ENCODE results near the gene YDJC.
"Not testable (repeated sequence)": the region's sequence is repeated elsewhere in the genome, so short reads cannot be mapped to it uniquely, and the experiment has no call there.

The YDJC gene

DNA sequence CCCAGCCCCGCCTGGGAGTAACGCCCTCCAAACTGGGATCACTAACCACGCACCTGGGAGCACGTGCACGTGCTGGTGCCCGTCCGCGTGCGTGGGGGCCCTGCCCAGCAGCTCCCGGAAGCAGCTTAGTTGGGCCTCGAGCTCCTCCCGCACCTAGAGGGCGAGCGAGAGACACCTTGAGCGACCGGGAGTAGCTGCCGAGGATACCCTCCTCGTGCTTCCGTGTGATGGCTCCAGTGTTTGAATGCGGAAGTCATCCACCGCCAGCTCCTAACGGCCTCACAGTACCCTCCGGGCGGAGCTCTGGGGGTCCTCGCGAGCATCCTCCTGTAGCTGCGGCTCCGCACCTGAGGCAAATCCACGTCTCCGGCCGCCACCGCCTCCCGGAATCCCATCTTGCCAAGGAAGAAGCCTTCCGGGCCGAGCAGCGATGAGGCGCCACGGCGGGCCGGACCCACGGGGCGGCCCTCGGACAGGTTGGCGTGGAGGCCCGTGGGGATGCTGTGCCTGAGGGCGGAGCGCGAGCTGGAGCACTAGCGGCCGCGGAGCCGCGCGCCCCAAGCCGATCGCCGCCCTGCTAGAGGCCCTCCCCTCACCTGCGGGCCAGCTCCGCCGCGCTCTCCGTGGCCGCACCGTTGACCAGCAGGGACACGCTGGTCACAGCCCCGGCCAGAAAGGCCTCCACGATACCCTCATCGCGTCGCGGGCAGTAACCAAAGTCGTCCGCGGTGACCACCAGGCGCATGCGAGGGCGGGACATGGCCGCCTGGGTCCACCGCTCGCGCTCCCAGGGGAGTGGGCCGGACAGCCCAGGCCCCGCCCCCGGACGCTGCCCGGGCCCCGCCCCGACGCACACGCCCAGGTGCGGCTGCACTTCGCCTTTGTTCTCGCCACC, at the start of gene YDJC:
TSS of gene YDJC (minus strand) at position 768 of the 895 bp plus-strand sequence. CDS start at position 760, 8 bp downstream.
- intact Hi-C loops (cut with DNase I), result loop anchor here (5.0 kb wide), 1 partner anchor 47 kb away; no protein-coding TSS in a partner anchor
- DNase-seq, result peak; percentile 66 to 97 (median 94)

DNA sequence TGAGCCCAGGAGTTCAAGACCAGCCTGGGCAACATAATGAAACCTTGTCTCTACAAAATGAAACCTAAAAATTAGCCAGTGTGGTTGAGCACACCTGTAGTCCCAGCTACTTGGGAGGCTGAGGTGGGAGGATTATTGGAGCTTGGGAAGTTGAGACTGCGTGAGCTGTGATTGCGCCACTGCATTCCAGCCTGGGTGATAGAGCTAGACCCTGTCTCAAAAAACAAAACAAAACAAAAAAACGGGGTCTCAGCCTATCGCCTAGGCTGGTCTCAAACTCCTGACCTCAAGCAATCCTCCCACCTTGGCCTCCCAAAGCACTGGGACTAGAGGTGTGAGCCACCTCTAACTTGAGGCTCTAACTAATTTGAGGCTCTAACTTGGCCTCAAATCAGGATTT, 49.6 kb upstream of the YDJC start:
- intact Hi-C loops (cut with DNase I), result no loop called here
- DNase-seq, result no peak

DNA sequence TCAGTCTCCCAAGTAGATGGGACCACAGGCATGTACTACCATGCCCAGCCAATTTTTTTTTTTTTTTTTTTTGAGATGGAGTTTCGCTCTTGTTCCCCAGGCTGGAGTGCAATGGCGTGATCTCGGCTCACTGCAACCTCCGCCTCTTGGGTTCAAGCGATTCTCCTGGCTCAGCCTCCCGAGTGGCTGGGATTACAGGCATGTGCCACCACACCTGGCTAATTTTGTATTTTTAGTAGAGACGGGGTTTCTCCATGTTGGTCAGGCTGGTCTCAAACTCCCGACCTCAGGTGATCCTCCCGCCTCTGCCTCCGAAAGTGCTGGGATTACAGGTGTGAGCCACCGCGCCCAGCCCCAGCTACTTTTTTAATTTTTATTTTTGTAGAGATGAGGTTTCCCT, 49.0 kb upstream of the YDJC start:
- intact Hi-C loops (cut with DNase I); DNase-seq: not testable (repeated sequence)

DNA sequence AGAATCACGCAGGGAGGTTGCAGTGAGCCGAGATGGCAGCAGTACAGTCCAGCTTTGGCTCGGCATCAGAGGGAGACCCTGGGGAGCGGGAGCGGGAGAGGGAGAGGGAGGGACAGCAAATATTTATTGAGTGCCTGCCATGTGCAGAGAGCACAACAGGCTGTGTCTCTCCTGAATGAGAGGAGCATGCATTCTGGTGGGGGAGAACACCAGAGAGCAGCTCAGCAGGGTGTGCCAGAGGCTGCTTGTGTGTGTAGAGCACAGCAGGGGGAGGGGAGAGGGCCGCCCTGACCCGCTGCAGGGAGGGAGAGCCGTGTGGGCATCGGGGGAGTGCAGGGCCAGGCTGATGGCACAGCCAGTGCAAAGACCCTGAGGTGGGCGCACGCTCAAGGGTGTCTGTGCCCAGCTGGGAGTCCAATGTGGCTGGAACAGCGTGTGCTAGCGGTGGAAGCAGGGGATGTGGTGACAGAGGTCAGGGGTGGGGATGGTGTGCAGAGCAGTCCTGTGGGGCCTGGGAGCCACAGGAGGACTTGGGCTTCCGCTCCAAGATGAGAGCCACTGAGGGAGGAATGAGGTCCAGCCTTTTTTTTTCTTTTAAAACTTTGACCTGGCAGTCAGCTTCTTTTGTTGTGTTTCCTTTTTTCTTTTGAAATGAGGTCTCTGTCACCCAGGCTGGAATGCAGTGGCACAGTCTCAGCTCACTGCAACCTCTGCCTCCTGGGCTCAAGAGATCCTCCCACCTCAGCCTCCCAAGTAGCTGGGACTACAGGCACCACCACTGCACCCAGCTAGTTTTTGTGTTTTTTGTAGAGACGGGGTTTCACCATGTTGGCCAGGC, 48.0 kb upstream of the YDJC start:
- intact Hi-C loops (cut with DNase I), result no loop called here
- no peak for DNase-seq

DNA sequence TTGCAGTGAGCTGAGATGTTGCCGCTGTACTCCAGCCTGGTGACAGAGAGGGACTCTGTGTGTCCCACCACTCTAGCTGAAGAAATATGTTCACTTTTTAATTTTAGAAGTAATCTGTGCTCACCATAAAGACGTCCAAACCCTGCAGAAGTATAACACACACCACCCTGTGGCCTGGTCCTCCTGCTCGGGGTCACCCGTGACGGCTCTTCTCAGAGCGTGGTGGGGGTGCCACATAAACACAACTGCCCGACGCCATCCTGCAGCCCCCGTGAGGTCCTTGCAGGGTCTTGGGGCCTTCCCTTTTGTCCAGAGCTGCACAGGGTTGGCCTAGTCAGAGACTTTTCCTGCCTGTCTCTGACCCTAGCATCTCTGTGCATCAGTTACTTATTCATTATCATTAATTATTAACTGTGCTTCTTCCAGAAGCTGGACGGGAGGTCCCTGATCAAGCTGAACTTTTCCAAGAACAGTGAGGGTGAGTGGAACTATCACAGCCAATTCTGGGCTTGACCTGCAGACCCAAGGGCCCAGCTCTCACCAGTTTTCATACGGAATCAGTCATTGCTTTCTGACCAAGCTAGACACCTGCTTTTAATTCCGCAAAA, 44.9 kb upstream of the YDJC start:
- intact Hi-C loops (cut with DNase I), result no loop called here
- no peak for DNase-seq

GRCh38 chr22:21673534-21674321, 43.9 kb upstream of the YDJC start:
- intact Hi-C loops (cut with DNase I), result no loop called here
- DNase-seq, result no peak

DNA sequence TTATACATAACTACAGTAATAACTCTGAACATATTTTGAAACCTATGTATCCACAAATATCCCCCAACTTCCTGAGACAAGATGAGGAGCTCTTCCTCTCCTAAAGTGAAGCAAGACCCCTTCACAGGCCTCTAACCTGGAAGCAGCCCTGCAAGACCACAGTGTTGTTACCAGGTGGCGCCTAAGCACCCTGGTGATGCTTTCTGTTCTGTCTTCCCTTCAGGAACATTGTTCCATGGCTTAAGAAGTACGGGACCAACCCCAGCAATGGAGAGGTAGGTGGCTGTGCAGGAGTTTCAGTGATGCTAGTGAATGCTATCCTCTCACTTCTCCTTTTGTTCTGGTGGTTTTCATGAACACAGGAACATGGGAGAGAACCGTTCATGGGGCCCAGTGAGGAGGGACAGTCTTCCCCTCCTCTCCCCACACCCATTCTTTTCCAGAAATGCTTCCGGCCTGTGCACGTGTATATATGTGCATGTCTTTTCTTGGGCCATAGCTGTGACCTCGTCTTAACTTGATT, 42.3 kb upstream of the YDJC start:
- intact Hi-C loops (cut with DNase I), result no loop called here
- no peak for DNase-seq

DNA sequence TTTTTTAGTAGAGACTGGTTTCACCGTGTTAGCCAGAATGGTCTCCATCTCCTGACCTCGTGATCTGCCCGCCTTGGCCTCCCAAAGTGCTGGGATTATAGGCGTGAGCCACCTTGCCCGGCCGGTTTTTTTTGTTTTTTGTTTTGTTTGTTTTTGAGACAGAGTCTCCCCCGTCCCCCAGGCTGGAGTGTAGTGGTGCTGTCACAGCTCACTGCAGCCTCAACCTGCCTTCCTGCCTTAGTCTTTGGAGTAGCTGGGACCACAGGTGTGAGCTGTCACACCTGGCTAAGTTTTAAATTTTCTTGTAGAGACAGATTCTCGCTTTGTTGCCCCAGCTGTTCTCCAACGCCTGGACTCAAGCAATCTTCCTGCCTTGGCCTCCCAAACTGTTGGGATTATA, 39.2 kb upstream of the YDJC start:
- no peak for DNase-seq
- intact Hi-C loops (cut with DNase I), result no loop called here

- no peak for DNase-seq
- intact Hi-C loops (cut with DNase I), result no loop called here
Observed at GRCh38 chr22:21666786-21667185, 37.0 kb upstream of the YDJC start.

- intact Hi-C loops (cut with DNase I), result no loop called here
- DNase-seq, result no peak
Observed at GRCh38 chr22:21665047-21665851, 35.4 kb upstream of the YDJC start.

DNA sequence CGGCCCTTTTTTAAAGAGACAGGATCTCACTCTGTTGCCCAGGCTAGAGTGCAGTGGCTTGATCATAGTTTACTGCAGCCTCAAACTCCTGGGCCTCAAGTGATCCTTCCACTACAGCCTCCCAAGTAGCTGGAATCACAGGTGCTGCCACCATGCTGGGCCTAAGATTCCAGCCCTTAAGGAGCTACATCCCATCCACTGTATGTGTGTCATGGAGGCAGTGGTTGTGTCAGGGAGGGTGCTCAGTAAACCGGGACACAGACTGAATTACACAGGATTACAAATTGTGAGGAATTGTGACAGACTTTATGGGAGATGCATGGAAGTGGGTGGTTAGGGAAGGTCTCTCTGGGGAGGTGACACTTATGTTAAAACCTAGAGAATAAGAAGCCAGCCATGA, 33.9 kb upstream of the YDJC start:
- intact Hi-C loops (cut with DNase I), result no loop called here

GRCh38 chr22:21661991-21662390, 32.2 kb upstream of the YDJC start:
- intact Hi-C loops (cut with DNase I), result no loop called here
- DNase-seq, result no peak

More for the DNA sequence above, 33.9 kb upstream of the YDJC start:
- DNase-seq, result no peak

DNA sequence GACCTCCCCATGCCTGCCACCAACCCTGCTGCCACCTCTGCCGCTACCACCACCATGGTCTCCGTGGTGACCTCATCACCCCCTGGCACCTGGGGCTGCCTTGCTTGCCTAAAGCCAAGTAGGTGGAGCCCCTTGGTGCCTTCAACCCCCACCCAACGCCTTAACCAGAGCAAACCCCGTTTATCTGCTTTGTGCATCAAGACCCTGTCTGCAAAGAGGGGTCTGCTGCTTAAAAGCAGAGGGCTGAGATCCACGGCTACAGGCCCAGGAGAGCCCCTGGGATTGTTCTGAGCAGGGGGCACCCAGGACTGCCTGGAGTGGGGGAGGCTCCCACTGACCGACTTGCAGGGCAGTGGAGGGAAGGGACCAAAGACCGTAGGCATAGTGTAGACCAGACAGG, 31.1 kb upstream of the YDJC start:
- intact Hi-C loops (cut with DNase I), result no loop called here
- no peak for DNase-seq

- intact Hi-C loops (cut with DNase I), result no loop called here
- no peak for DNase-seq
Observed at GRCh38 chr22:21659864-21660525, 30.2 kb upstream of the YDJC start.

DNA sequence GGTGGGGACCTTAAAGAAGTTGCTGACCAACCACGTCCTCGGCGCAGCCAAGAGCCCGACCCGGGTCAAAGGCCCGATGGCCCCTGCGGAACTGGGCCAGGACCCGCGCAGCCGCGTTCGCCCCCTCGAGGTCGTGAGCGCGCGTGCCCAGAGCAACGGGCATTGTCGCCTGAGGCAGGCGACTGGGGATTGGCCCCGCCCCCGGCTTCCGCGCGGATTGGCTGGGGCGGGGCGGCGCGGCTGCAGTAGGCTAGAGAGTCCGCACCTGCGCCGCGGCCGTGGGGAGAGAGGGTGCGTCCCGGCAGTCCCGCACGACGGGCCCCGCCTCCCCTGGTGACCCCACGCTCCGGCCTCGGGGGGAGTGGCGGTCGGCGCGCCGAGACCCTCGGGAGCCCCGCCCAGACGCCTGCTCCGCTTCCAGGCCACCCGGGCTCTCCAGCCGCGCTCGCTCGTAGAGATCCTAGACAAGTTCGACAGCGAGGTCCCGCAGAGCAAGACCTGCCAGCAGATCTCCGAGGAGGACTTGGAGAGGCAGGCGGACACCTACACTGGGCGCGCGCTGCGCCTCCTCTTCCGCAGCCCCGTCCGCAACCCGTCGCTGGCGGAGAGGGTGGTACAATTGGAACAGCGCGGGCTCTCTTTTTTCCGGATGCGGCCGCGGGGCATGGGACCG, 27.7 kb upstream of the YDJC start:
- peak in 38 of 42 donors; percentile 13 to 76 (median 46) for DNase-seq
- intact Hi-C loops (cut with DNase I), result no loop called here

DNA sequence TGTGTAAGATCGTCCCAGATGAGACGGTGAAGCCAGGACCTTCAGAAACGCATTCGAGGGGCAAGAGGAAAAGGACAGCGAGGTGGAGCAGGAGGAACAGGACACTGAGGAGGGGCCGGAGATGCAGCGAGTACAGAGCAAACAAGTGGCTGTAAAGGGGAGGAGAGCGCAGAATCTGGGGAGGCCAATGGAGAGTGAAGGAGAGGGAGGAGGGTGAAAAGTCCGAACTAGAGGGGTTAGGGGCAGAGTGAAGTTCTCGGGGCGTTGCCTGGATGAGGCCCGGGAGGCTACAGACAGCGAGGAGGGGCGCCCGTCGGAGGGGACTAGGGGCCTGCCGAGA, 27.2 kb upstream of the YDJC start:
- intact Hi-C loops (cut with DNase I), result no loop called here
- DNase-seq, result no peak
